Measurements from ENCODE around the gene A1CF. TPM values are rescaled to one million over a fixed set of nuclear protein-coding genes. Genes with fewer than 3 reads are reported as not detected.

The A1CF gene
- total and polyA plus RNA-seq, 2 of the 8 experiments (the other 6 are each of a cell fraction or from before 2014, with no cell fraction given), result not detected

DNA sequence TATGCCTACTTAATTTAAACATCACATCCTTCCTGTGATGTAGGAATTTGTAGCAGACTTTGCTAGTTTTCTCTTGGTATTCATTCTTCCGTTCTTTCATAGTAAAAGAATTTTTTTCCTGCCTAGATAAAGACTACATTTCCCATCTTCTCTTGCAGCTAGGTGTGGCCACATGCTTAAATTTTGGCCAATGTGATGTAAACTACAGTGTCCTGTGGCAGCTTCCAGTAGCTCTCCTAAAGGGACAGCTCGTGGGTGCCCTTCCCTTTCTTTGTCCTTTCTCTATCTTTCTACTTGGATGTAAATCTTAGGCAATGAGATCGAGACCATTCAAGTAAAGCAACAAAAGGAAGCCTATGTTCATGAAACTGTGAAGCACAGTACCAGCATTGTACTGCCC lies 87.1 kb downstream of the A1CF start:
- Histone ChIP-seq H4K20me1 (replicated peaks in 1 of 2; ENCODE audit: control insufficient read depth in 1 of 2, insufficient read depth in 2 of 2, low read length in 2 of 2) (no peaks in the 10 kb centered on the region), H3K4ac (replicated peaks; ENCODE audit: insufficient read length, low read depth, low read length) (no peak overlapping the region), H3K36me3 (ENCODE audit: control insufficient read depth in 2 of 4, insufficient read depth in 4 of 4, low read length in 3 of 4) (no peaks in the 10 kb centered on the region), H3K14ac (ENCODE audit: insufficient read length) (no peak overlapping the region), H2BK120ac (replicated peaks; ENCODE audit: low read depth, low read length) (no peak overlapping the region), H3K23ac (ENCODE audit: insufficient read length) (no peak overlapping the region), H3K27me3 (replicated peaks in 1 of 4; ENCODE audit: control insufficient read depth in 3 of 4, extremely low read depth in 1 of 4, insufficient read depth in 3 of 4, low read length in 3 of 4) (no peaks in the 10 kb centered on the region), H3K27ac (ENCODE audit: low read depth, low read length) (no peak overlapping the region), H4K5ac (ENCODE audit: insufficient read length, low read depth, low read length) (no peak overlapping the region), H3K18ac (ENCODE audit: extremely low read depth, low read length) (no peak overlapping the region), H4K8ac (ENCODE audit: extremely low read depth, insufficient read depth, low read length) (no peak overlapping the region), H2BK5ac (ENCODE audit: low read depth, low read length) (no peak overlapping the region), H3K4me1 (replicated peaks in 1 of 4; ENCODE audit: control insufficient read depth in 3 of 4, insufficient read depth in 4 of 4, low read length in 3 of 4) (no peaks in the 10 kb centered on the region), H3K4me2 (ENCODE audit: insufficient read depth in 1 of 2, low read depth in 2 of 2, low read length in 2 of 2) (no peak overlapping the region), H2AFZ (ENCODE audit: low read length) (no peak overlapping the region), H2BK20ac (ENCODE audit: low read length) (no peak overlapping the region), H3K79me2 (ENCODE audit: control insufficient read depth in 1 of 2, insufficient read depth in 2 of 2, low read length in 2 of 2) (no peaks in the 10 kb centered on the region), H3K23me2 (ENCODE audit: low read depth, low read length) (no peaks in the 10 kb centered on the region), H2BK12ac (ENCODE audit: low read depth, low read length) (no peak overlapping the region), H3K4me3 (ENCODE audit: extremely low read depth in 1 of 4, insufficient read depth in 2 of 4, low read depth in 3 of 4, low read length in 4 of 4) (no peak overlapping the region), H3K9me3 (ENCODE audit: insufficient read depth in 2 of 2, low read depth in 1 of 2, low read length in 1 of 2) (no peaks in the 10 kb centered on the region), H2BK15ac (ENCODE audit: low read length) (no peak overlapping the region), H3K9ac (replicated peaks in 1 of 4; ENCODE audit: extremely low read depth in 1 of 4, low read depth in 3 of 4, low read length in 3 of 4) (no peak overlapping the region), H3K56ac (replicated peaks; ENCODE audit: insufficient read length, low read depth, low read length) (no peak overlapping the region), H3K79me1 (ENCODE audit: low read depth, low read length) (no peaks in the 10 kb centered on the region), H4K91ac (replicated peaks; ENCODE audit: insufficient read length, low read length) (no peak overlapping the region), H2AK5ac (ENCODE audit: low read depth, low read length) (no peak overlapping the region)
- no peak for FAIRE-seq
- ChIA-PET CTCF (ENCODE audit: partially characterized antibody) (interaction anchor here (0.7 kb wide), 1 partner anchor 95 kb away, joined by 3 read pairs; no protein-coding TSS in a partner anchor), POLR2A (ENCODE audit: partially characterized antibody) (interaction anchor here (0.6 kb wide), 1 partner anchor 15 kb away, joined by 3 read pairs; no protein-coding TSS in a partner anchor)
- WGBS, 2 experiments (ENCODE audit: extremely low coverage in 1 of 2, insufficient coverage in 1 of 2, insufficient read length in 1 of 2, insufficient replicate concordance in 2 of 2, low coverage in 1 of 2, low lambda C conversion rate in 2 of 2, missing lambda C conversion rate in 1 of 2), result 79% methylated on average over 3 of the region's 3 CpGs; no CpG with 5 or more reads in 1 of the 2 experiments
- DNase-seq (ENCODE audit: low read depth in 1 of 2, low spot score in 2 of 2), result no peak
- TF ChIP-seq GTF2F1 (IDR thresholded peaks at IDR 0.05; ENCODE audit: borderline replicate concordance, low read depth, low read length), result no peak
- TF ChIP-seq CEBPB (IDR thresholded peaks at IDR 0.05; ENCODE audit: low read depth, low read length), result no peak
- TF ChIP-seq SIX5 (IDR thresholded peaks at IDR 0.05; ENCODE audit: low read depth, low read length), result no peak
- no peak for TF ChIP-seq TAF1 (IDR thresholded peaks at IDR 0.05; ENCODE audit: low read depth, low read length)
- TF ChIP-seq BCL11A (IDR thresholded peaks at IDR 0.05; ENCODE audit: low read depth in 2 of 2, low read length in 2 of 2), result no peak
- no peak for TF ChIP-seq BRCA1 (IDR thresholded peaks at IDR 0.05; ENCODE audit: low read depth, low read length)
- no peak for TF ChIP-seq CREB1 (IDR thresholded peaks at IDR 0.05)
- TF ChIP-seq, protein P1, sequence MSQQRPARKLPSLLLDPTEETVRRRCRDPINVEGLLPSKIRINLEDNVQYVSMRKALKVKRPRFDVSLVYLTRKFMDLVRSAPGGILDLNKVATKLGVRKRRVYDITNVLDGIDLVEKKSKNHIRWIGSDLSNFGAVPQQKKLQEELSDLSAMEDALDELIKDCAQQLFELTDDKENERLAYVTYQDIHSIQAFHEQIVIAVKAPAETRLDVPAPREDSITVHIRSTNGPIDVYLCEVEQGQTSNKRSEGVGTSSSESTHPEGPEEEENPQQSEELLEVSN (IDR thresholded peaks at IDR 0.05), result no peak
- TF ChIP-seq SIN3A (conservative IDR thresholded peaks at IDR 0.05 in 1 of 2, IDR thresholded peaks at IDR 0.05 in 1 of 2; ENCODE audit: low read depth in 1 of 2, low read length in 2 of 2), result no peak
- no peak for TF ChIP-seq SP4 (IDR thresholded peaks at IDR 0.05; ENCODE audit: low read length)
- no peak for TF ChIP-seq HDAC6 (IDR thresholded peaks at IDR 0.05; ENCODE audit: low read depth, low read length)
- TF ChIP-seq EGR1 (IDR thresholded peaks at IDR 0.05; ENCODE audit: borderline replicate concordance, low read depth, low read length), result no peak
